ENCODE data around the gene ATP5MK.

GRCh38 chr10:103423748-103424147 lies 27.5 kb upstream of the ATP5MK start:
- TF ChIP-seq EZH2 (IDR thresholded peaks at IDR 0.05; ENCODE audit: insufficient read depth, poor library complexity, severe bottlenecking) = no peak
- no peak for TF ChIP-seq EZH2phosphoT487 (IDR thresholded peaks at IDR 0.05; ENCODE audit: insufficient read depth, low read depth)
